Subcutaneous abdominal adipose tissue (tissue), 5 donors: Measurements from ENCODE around the gene F5.
"Not testable (repeated sequence)": the region's sequence is repeated elsewhere in the genome, so short reads cannot be mapped to it uniquely, and the experiment has no call there.

Experiments
- H3K27ac ChIP-seq: one replicate; pipeline ENCODE4 v1.7.0; 2013; ENCODE audit warnings: low read depth, mild to moderate bottlenecking, inconsistent platforms, low read length, moderate library complexity
- H3K27me3 ChIP-seq, 5 donors: one replicate each; pipeline ENCODE4 v1.7.0; 2013; ENCODE audit warnings: low read length in 5 of 5, inconsistent platforms in 1 of 5; ENCODE audit not compliant: control insufficient read depth in 5 of 5, insufficient read depth in 4 of 5
- H3K36me3 ChIP-seq, 5 donors: one replicate each; pipeline ENCODE4 v1.7.0; 2013; ENCODE audit warnings: low read length in 5 of 5; ENCODE audit not compliant: control insufficient read depth in 5 of 5, insufficient read depth in 5 of 5
- H3K4me1 ChIP-seq, 5 donors: one replicate each; pipeline ENCODE4 v1.7.0; 2013; ENCODE audit warnings: low read length in 5 of 5, mild to moderate bottlenecking in 3 of 5, moderate library complexity in 1 of 5; ENCODE audit not compliant: control insufficient read depth in 5 of 5, insufficient read depth in 5 of 5
- H3K4me3 ChIP-seq, 5 donors: one replicate each; pipeline ENCODE4 v1.7.0; 2013; ENCODE audit warnings: low read length in 5 of 5, low read depth in 1 of 5
- H3K9ac ChIP-seq, 5 donors: one replicate each; pipeline ENCODE4 v1.7.0; 2013; ENCODE audit warnings: low read length in 5 of 5, mild to moderate bottlenecking in 4 of 5, moderate library complexity in 3 of 5
- H3K9me3 ChIP-seq, 5 donors: one replicate each; pipeline ENCODE4 v1.7.0; 2013; ENCODE audit warnings: low read length in 5 of 5; ENCODE audit not compliant: control insufficient read depth in 5 of 5
- donor health status: healthy.
- donor health status: healthy.
- donor health status: healthy.
- donor health status: healthy.
- donor health status: healthy.

F5 gene

GRCh38 chr1:169513208-169513607 is 73.1 kb downstream of the F5 start:
- peaks cover 4 to 49% (median 20%) of the 10 kb centered on the region in 5 donors for H3K4me1 ChIP-seq
- H3K9me3 ChIP-seq, result no peaks in the 10 kb centered on the region
- H3K4me3 ChIP-seq, result no peak overlapping the region
- H3K27me3 ChIP-seq, result no peaks in the 10 kb centered on the region
- H3K9ac ChIP-seq, result peak overlapping the region in 2 of 5 donors; percentile 1 to 15
- H3K27ac ChIP-seq, result peak overlapping the region; percentile 96
- no peaks in the 10 kb centered on the region for H3K36me3 ChIP-seq

GRCh38 chr1:169511316-169512005 is 74.8 kb downstream of the F5 start:
- H3K9me3 ChIP-seq, result no peaks in the 10 kb centered on the region
- H3K36me3 ChIP-seq, result no peaks in the 10 kb centered on the region
- no peak overlapping the region for H3K9ac ChIP-seq
- peak overlapping the region; percentile 96 for H3K27ac ChIP-seq
- peaks cover 4 to 51% (median 20%) of the 10 kb centered on the region in 5 donors for H3K4me1 ChIP-seq
- H3K27me3 ChIP-seq, result no peaks in the 10 kb centered on the region
- H3K4me3 ChIP-seq, result no peak overlapping the region

- Histone ChIP-seq H3K27me3 (no peaks in the 10 kb centered on the region), H3K9me3 (no peaks in the 10 kb centered on the region), H3K27ac (no peak overlapping the region), H3K36me3 (no peaks in the 10 kb centered on the region), H3K9ac (no peak overlapping the region), H3K4me1 (peaks cover 4 to 51% (median 20%) of the 10 kb centered on the region in 5 donors), H3K4me3 (no peak overlapping the region)
Observed at GRCh38 chr1:169510060-169510459, 76.2 kb downstream of the F5 start.

GRCh38 chr1:169509354-169509753 is 76.9 kb downstream of the F5 start:
- no peaks in the 10 kb centered on the region for H3K36me3 ChIP-seq
- no peaks in the 10 kb centered on the region for H3K9me3 ChIP-seq
- peak overlapping the region; percentile 24 for H3K27ac ChIP-seq
- peaks cover 4 to 49% (median 20%) of the 10 kb centered on the region in 5 donors for H3K4me1 ChIP-seq
- H3K9ac ChIP-seq, result no peak overlapping the region
- no peak overlapping the region for H3K4me3 ChIP-seq
- no peaks in the 10 kb centered on the region for H3K27me3 ChIP-seq

- Histone ChIP-seq H3K4me3 (no peak overlapping the region), H3K27ac (peak overlapping the region; percentile 24), H3K9ac (no peak overlapping the region)
Observed at GRCh38 chr1:169508432-169509338, 77.6 kb downstream of the F5 start.

GRCh38 chr1:169507413-169507812 is 78.9 kb downstream of the F5 start:
- Histone ChIP-seq H3K36me3 (no peaks in the 10 kb centered on the region), H3K4me1 (peaks cover 0 to 31% (median 10%) of the 10 kb centered on the region in 5 donors), H3K4me3 (no peak overlapping the region), H3K9me3 (no peaks in the 10 kb centered on the region), H3K9ac (no peak overlapping the region), H3K27ac (no peak overlapping the region), H3K27me3 (no peaks in the 10 kb centered on the region)

More at GRCh38 chr1:169508432-169509338, 77.6 kb downstream of the F5 start:
- peaks cover 4 to 43% (median 19%) of the 10 kb centered on the region in 5 donors for H3K4me1 ChIP-seq
- H3K36me3 ChIP-seq, result no peaks in the 10 kb centered on the region
- no peaks in the 10 kb centered on the region for H3K27me3 ChIP-seq
- no peaks in the 10 kb centered on the region for H3K9me3 ChIP-seq

GRCh38 chr1:169503601-169504000 is 82.7 kb downstream of the F5 start:
- H3K4me3 ChIP-seq, H3K9me3 ChIP-seq: not testable (repeated sequence)

GRCh38 chr1:169499807-169500206 is 86.5 kb downstream of the F5 start:
- H3K4me1 ChIP-seq, result no peaks in the 10 kb centered on the region

More at GRCh38 chr1:169503601-169504000, 82.7 kb downstream of the F5 start:
- not testable (repeated sequence) for H3K27ac ChIP-seq, H3K36me3 ChIP-seq, H3K9ac ChIP-seq, H3K4me1 ChIP-seq, H3K27me3 ChIP-seq

GRCh38 chr1:169497317-169497716 is 89.0 kb downstream of the F5 start:
- H3K36me3 ChIP-seq, result no peaks in the 10 kb centered on the region
- H3K4me3 ChIP-seq, result no peak overlapping the region
- no peaks in the 10 kb centered on the region for H3K27me3 ChIP-seq
- no peak overlapping the region for H3K27ac ChIP-seq
- H3K4me1 ChIP-seq, result no peaks in the 10 kb centered on the region
- no peak overlapping the region for H3K9ac ChIP-seq
- no peaks in the 10 kb centered on the region for H3K9me3 ChIP-seq

More at GRCh38 chr1:169499807-169500206, 86.5 kb downstream of the F5 start:
- no peaks in the 10 kb centered on the region for H3K36me3 ChIP-seq
- no peaks in the 10 kb centered on the region for H3K9me3 ChIP-seq
- H3K27me3 ChIP-seq, result no peaks in the 10 kb centered on the region
- no peak overlapping the region for H3K9ac ChIP-seq
- no peak overlapping the region for H3K4me3 ChIP-seq
- no peak overlapping the region for H3K27ac ChIP-seq

- Histone ChIP-seq H3K27me3 (no peaks in the 10 kb centered on the region), H3K9ac (no peak overlapping the region), H3K4me1 (no peaks in the 10 kb centered on the region), H3K27ac (no peak overlapping the region), H3K9me3 (no peaks in the 10 kb centered on the region), H3K36me3 (no peaks in the 10 kb centered on the region), H3K4me3 (no peak overlapping the region)
Observed at GRCh38 chr1:169495916-169496315, 90.4 kb downstream of the F5 start.
